ENCODE measurements around the gene LEKR1. TPM values are rescaled to one million over a fixed set of nuclear protein-coding genes. Genes with fewer than 3 reads are reported as not detected.

LEKR1 gene
- total RNA-seq, 1 donor from 2014 or later, result not detected

DNA sequence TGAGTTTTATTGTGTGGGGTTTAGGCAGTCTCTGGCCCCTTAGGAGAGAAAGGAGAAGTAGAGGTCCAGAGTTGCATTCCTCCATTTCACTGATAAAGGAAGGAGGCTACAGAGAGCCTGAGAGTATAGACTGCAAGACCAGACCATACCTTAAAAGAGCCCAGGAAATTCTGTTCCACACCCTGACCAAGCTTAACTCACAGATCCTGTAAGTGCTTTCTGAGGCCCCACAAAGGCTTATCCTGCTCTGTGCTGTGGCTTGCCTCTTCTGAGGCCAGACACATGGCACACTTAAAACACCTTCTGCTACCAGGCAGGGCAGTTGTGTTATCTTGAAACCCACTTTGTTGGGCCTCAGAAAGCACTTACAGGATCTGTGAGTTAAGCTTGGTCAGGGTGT lies 39.2 kb upstream of the LEKR1 start:
- TF ChIP-seq, protein P1, sequence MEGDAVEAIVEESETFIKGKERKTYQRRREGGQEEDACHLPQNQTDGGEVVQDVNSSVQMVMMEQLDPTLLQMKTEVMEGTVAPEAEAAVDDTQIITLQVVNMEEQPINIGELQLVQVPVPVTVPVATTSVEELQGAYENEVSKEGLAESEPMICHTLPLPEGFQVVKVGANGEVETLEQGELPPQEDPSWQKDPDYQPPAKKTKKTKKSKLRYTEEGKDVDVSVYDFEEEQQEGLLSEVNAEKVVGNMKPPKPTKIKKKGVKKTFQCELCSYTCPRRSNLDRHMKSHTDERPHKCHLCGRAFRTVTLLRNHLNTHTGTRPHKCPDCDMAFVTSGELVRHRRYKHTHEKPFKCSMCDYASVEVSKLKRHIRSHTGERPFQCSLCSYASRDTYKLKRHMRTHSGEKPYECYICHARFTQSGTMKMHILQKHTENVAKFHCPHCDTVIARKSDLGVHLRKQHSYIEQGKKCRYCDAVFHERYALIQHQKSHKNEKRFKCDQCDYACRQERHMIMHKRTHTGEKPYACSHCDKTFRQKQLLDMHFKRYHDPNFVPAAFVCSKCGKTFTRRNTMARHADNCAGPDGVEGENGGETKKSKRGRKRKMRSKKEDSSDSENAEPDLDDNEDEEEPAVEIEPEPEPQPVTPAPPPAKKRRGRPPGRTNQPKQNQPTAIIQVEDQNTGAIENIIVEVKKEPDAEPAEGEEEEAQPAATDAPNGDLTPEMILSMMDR (IDR thresholded peaks at IDR 0.05), result no peak
- Histone ChIP-seq H3K4me3 (no peak overlapping the region), H3K9me3 (no peaks in the 10 kb centered on the region), H3K36me3 (no peaks in the 10 kb centered on the region), H3K27ac (no peak overlapping the region), H3K4me1 (no peaks in the 10 kb centered on the region), H3K27me3 (no peaks in the 10 kb centered on the region)
- DNase-seq (ENCODE audit: low spot score in 2 of 2), result no peak
- intact Hi-C loops (cut with DNase I), result no loop called here

DNA sequence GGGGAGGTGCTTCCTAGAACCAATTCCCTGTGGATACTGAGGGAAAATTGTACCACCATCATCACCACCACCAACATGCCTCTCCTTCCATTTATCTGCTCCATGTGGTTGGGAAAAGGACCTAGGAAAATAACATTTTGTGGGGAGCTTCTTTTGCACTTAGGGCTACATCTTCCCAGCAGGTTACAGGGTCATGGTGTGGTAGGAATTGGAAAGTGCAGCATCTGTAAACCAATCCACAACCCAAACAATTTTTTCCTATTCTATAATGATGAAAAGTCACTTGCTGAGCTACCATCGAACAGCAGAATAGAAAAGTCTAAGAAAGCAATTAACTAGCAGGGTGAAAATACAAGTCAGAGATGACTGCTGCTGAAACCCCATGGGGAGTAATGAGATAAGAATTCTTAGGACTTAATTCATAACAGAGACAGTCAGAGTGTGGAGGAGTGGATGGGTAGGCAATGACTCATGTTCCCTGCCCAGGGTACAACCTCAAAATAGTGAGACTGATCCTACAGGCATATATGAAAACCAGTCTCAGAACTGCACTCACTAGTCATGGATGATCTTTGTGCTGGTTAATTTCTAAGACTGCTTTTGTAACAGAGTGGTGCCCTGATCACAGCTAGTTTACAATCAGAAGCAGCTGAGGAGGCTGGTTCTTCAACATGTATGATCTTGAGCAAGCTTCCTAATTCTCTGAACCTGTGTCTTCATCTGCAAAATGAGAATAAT lies 38.1 kb upstream of the LEKR1 start:
- H3K27me3 ChIP-seq, result no peaks in the 10 kb centered on the region
- intact Hi-C loops (cut with DNase I), result no loop called here
- DNase-seq (ENCODE audit: low spot score in 2 of 2), result no peak
- no peaks in the 10 kb centered on the region for H3K9me3 ChIP-seq
- H3K27ac ChIP-seq, result no peak overlapping the region
- H3K36me3 ChIP-seq, result no peaks in the 10 kb centered on the region
- no peak overlapping the region for H3K4me3 ChIP-seq
- TF ChIP-seq, protein P1 (IDR thresholded peaks at IDR 0.05), result no peak
- H3K4me1 ChIP-seq, result no peaks in the 10 kb centered on the region

DNA sequence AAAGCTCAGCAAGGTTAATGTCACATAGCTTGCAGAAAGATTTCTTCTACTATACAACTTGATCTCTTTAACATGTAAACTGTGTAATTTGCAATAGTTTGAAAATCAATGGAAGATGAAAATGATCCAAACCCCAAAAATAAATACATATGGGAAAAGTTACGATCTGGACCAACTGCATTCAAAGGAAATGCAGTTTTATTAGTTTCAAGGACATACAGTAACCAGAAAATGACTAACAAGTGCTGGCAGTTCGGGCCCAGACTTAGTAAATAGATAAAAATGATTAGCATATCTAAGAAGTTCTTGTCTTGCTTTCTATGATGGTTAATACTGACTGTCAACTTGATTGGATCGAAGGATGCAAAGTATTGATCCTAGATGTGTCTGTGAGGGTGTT lies 37.3 kb upstream of the LEKR1 start:
- no peak overlapping the region for H3K27ac ChIP-seq
- DNase-seq (ENCODE audit: low spot score in 2 of 2), result no peak
- no peaks in the 10 kb centered on the region for H3K4me1 ChIP-seq
- H3K36me3 ChIP-seq, result no peaks in the 10 kb centered on the region
- intact Hi-C loops (cut with DNase I), result no loop called here
- no peaks in the 10 kb centered on the region for H3K27me3 ChIP-seq
- TF ChIP-seq, protein P1 (IDR thresholded peaks at IDR 0.05), result no peak
- no peak overlapping the region for H3K4me3 ChIP-seq
- no peaks in the 10 kb centered on the region for H3K9me3 ChIP-seq

DNA sequence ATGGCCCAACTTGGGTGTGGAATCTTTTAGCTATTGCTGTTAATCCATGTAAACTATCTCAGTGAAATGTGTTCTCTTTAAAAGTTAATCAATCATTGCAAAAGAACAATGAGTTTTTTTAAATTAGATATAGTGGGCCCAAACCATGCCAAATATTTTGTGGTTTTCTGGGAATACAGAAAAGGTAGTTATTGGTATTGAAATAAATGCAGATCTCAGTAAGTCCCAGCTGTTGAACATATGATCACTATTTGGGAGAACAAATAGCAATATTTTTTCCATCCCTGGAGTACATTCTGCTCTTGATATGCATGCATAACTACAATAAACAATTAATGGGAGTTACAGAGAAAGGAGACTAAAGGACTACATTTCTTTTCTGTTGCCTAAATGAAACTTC lies 36.0 kb upstream of the LEKR1 start:
- no peak for DNase-seq (ENCODE audit: low spot score in 2 of 2)
- Histone ChIP-seq H3K9me3 (no peaks in the 10 kb centered on the region), H3K4me3 (no peak overlapping the region), H3K4me1 (no peaks in the 10 kb centered on the region), H3K36me3 (no peaks in the 10 kb centered on the region), H3K27me3 (no peaks in the 10 kb centered on the region), H3K27ac (no peak overlapping the region)
- intact Hi-C loops (cut with DNase I), result no loop called here
- TF ChIP-seq, protein P1 (IDR thresholded peaks at IDR 0.05), result no peak

DNA sequence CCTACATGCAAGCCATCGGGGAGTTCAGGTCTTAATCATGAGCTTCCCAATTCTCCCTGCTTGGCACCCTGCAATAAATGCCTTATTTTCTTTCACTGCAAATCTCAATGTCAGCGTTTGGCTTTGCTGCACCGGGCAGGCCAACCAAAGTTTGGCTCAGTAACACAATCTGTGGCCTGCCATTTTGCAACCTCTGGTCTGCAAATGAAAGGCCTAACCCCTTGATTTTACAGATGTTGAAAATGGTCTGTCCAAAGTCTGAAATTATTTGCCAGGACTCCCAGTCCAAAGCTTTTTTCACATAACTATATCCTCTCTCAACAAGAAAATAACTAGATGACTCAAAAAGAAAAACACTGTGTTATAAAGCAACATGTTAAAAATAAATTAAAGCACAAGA lies 34.0 kb upstream of the LEKR1 start:
- DNase-seq (ENCODE audit: low spot score in 2 of 2), result no peak
- Histone ChIP-seq H3K36me3 (no peaks in the 10 kb centered on the region), H3K4me1 (no peaks in the 10 kb centered on the region), H3K4me3 (no peak overlapping the region), H3K9me3 (no peaks in the 10 kb centered on the region), H3K27me3 (no peaks in the 10 kb centered on the region), H3K27ac (no peak overlapping the region)
- intact Hi-C loops (cut with DNase I), result no loop called here
- TF ChIP-seq, protein P1 (IDR thresholded peaks at IDR 0.05), result no peak

DNA sequence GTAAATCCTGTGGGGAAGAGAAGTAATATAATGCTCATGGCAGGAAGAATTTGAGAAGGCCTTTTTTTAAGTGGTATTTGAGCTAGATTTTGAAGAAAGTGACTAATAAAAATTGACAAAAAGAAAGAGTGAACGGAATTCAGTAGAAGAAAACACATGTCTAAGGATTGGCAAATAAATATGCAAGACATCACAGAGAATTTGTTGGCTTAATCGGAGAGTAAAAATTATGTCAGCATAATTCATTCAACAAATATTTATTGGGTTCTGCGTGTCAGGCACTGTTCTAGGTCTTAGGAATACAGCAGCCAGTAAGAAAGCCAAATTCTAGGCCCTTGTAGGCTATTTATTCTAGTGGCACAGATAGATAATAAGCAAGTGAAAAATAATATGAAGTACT lies 33.6 kb upstream of the LEKR1 start:
- no peaks in the 10 kb centered on the region for H3K36me3 ChIP-seq
- no peak overlapping the region for H3K4me3 ChIP-seq
- H3K27me3 ChIP-seq, result no peaks in the 10 kb centered on the region
- H3K9me3 ChIP-seq, result no peaks in the 10 kb centered on the region
- H3K4me1 ChIP-seq, result no peaks in the 10 kb centered on the region
- no peak overlapping the region for H3K27ac ChIP-seq
- intact Hi-C loops (cut with DNase I), result no loop called here
- no peak for DNase-seq (ENCODE audit: low spot score in 2 of 2)
- TF ChIP-seq, protein P1 (IDR thresholded peaks at IDR 0.05), result no peak
